IMR-90 (cell line): ENCODE measurements around the gene MORF4L1. TPM values are rescaled to one million over a fixed set of nuclear protein-coding genes. Genes with fewer than 3 reads are reported as not detected.
A peak's percentile ranks its signal among the peaks of the same experiment; 100 is the strongest.

Experiments used
- ATAC-seq: fragments of 200-7000 bp; cut with Tn5 transposase; 2 replicates; pipeline ENCODE4 v1.9.1; 2020; ENCODE audit warnings: low read depth, mild to moderate bottlenecking, moderate library complexity
- BruUV-seq: library from RNA; stranded (reverse); fragments of 400-500 nt; replicated peaks from 2 replicates; lab custom pipeline; 2021; lab: Mats Ljungman, UMichigan
- CTCF ChIA-PET: fragments of 300-600 bp; formaldehyde crosslinking; extraction: SDS; loops from one replicate; lab custom pipeline; 2021; ENCODE audit warnings: antibody characterized with exemption; lab: Yijun Ruan, JAX
- POLR2A ChIA-PET: fragments of 300-600 bp; sonication (Branson Sonifier 250); formaldehyde crosslinking; loops from one replicate; lab custom pipeline; 2022; ENCODE audit warnings: antibody characterized with exemption; ENCODE audit not compliant: unreplicated experiment; lab: Charles Lee
- DNase-seq: peaks from one replicate; pipeline ENCODE4 v3.0.0; 2013
- H2AFZ ChIP-seq: replicated peaks from 2 replicates; pipeline ENCODE3; 2013; ENCODE audit warnings: low read length, mild to moderate bottlenecking; ENCODE audit not compliant: poor library complexity
- H2AK5ac ChIP-seq: 2 replicates; pipeline ENCODE4 v1.6.1; 2013; ENCODE audit warnings: low read depth, low read length, inconsistent platforms
- H2AK9ac ChIP-seq: replicated peaks from 2 replicates; pipeline ENCODE3; 2013; ENCODE audit warnings: mild to moderate bottlenecking, low read depth, low read length, moderate library complexity; ENCODE audit not compliant: poor library complexity
- H2BK120ac ChIP-seq: 2 replicates; pipeline ENCODE4 v1.6.1; 2013; ENCODE audit warnings: low read depth, low read length, inconsistent platforms
- H2BK15ac ChIP-seq: 3 replicates; pipeline ENCODE4 v1.6.1; 2013; ENCODE audit warnings: low read depth, low read length, inconsistent platforms
- H2BK20ac ChIP-seq: 2 replicates; pipeline ENCODE4 v1.6.1; 2013; ENCODE audit warnings: low read depth, mild to moderate bottlenecking, inconsistent platforms, low read length, moderate library complexity
- H2BK5ac ChIP-seq: 2 replicates; pipeline ENCODE4 v1.6.1; 2013; ENCODE audit warnings: mild to moderate bottlenecking, low read depth, low read length, inconsistent platforms; ENCODE audit not compliant: poor library complexity, severe bottlenecking
- H3K14ac ChIP-seq: replicated peaks from 2 replicates; pipeline ENCODE4 v1.6.1; 2013; ENCODE audit warnings: low read depth, low read length, inconsistent platforms
- H3K18ac ChIP-seq: 2 replicates; pipeline ENCODE4 v1.6.1; 2013; ENCODE audit warnings: low read depth, low read length, control low read depth
- H3K23ac ChIP-seq: 2 replicates; pipeline ENCODE4 v1.6.1; 2013; ENCODE audit warnings: low read depth, low read length, inconsistent platforms
- H3K27ac ChIP-seq: 2 replicates; pipeline ENCODE4 v1.5.1; 2013; ENCODE audit warnings: mild to moderate bottlenecking, control low read depth, low read length; ENCODE audit not compliant: insufficient read depth
- H3K27me3 ChIP-seq: 2 replicates; pipeline ENCODE4 v1.6.1; 2013; ENCODE audit warnings: low read length; ENCODE audit not compliant: control insufficient read depth, insufficient read depth
- H3K36me3 ChIP-seq: 2 replicates; pipeline ENCODE4 v1.6.1; 2013; ENCODE audit warnings: low read length, mixed read lengths; ENCODE audit not compliant: control insufficient read depth, insufficient read depth
- H3K4ac ChIP-seq: 2 replicates; pipeline ENCODE4 v1.6.1; 2013; ENCODE audit warnings: low read depth, low read length, inconsistent platforms
- H3K4me1 ChIP-seq: 2 replicates; pipeline ENCODE4 v1.6.1; 2013; ENCODE audit warnings: low read length, mixed read lengths; ENCODE audit not compliant: control insufficient read depth, insufficient read depth
- H3K4me2 ChIP-seq: 2 replicates; pipeline ENCODE4 v1.6.1; 2013; ENCODE audit warnings: low read depth, mild to moderate bottlenecking, control low read depth, low read length, moderate library complexity
- H3K4me3 ChIP-seq: 2 replicates; pipeline ENCODE4 v1.5.1; 2013; ENCODE audit warnings: low read depth, mild to moderate bottlenecking, control low read depth, low read length, moderate library complexity; ENCODE audit not compliant: insufficient read depth
- H3K56ac ChIP-seq: 2 replicates; pipeline ENCODE4 v1.6.1; 2013; ENCODE audit warnings: low read length, inconsistent platforms; ENCODE audit not compliant: insufficient read depth; ENCODE audit errors: extremely low read depth
- H3K79me1 ChIP-seq, 2 experiments: 2 replicates each; pipeline ENCODE4 v1.6.1; 2013; ENCODE audit warnings: low read length in 2 of 2, inconsistent platforms in 1 of 2, low read depth in 1 of 2
- H3K9ac ChIP-seq: 2 replicates; pipeline ENCODE4 v1.6.1; 2013; ENCODE audit warnings: low read depth, low read length, control low read depth
- H3K9me1 ChIP-seq: 2 replicates; pipeline ENCODE4 v1.6.1; 2013; ENCODE audit warnings: low read length, inconsistent platforms; ENCODE audit not compliant: insufficient read depth
- H3K9me3 ChIP-seq: 2 replicates; pipeline ENCODE4 v1.6.1; 2013; ENCODE audit warnings: low read length; ENCODE audit not compliant: control insufficient read depth, insufficient read depth
- H4K20me1 ChIP-seq: 2 replicates; pipeline ENCODE4 v1.6.1; 2013; ENCODE audit warnings: low read length, inconsistent platforms; ENCODE audit not compliant: insufficient read depth
- H4K5ac ChIP-seq: 2 replicates; pipeline ENCODE4 v1.6.1; 2013; ENCODE audit warnings: mild to moderate bottlenecking, low read depth, low read length, control low read depth
- H4K8ac ChIP-seq, 2 experiments: 2 replicates each; pipeline ENCODE4 v1.6.1; 2013; ENCODE audit warnings: low read depth in 2 of 2, low read length in 2 of 2, control low read depth in 1 of 2, inconsistent platforms in 1 of 2
- H4K91ac ChIP-seq: 2 replicates; pipeline ENCODE4 v1.6.1; 2013; ENCODE audit warnings: low read depth, low read length, inconsistent platforms; ENCODE audit not compliant: insufficient read depth
- CEBPB ChIP-seq: IDR thresholded peaks from 2 replicates; pipeline ENCODE4 v1.6.1; 2012; ENCODE audit warnings: low read depth, low read length, improper control_type of control experiment
- RFX5 ChIP-seq: IDR thresholded peaks from 2 replicates; pipeline ENCODE4 v1.8.0; 2012; ENCODE audit warnings: low read depth, mild to moderate bottlenecking, low read length, moderate library complexity
- WGBS, 2 experiments: methylation state at CpG; one replicate each; pipeline versions ENCODE4 v1.1.5 to v1.1.7; 2013; ENCODE audit warnings: missing lambda C conversion rate in 2 of 2; ENCODE audit not compliant: insufficient read length in 1 of 2; ENCODE audit errors: extremely low coverage in 2 of 2; 5-methylcytosine and 5-hydroxymethylcytosine counted together
- dilution Hi-C: fragments of 300-500 bp; cut with HindIII; formaldehyde crosslinking; loops from one replicate; pipeline ENCODE4 v1.14.3; 2018; ENCODE audit warnings: low sequenced_read_pairs; ENCODE audit not compliant: unreplicated experiment
- in situ Hi-C: fragments of 300-500 bp; cut with MboI; formaldehyde crosslinking; loops from 3 replicates; pipeline ENCODE4 v1.14.3; 2019; ENCODE audit warnings: low sequenced_read_pairs, inconsistent platforms, mixed read lengths
- intact Hi-C: fragments of 100-400 bp; cut with micrococcal nuclease; formaldehyde crosslinking; loops from 2 replicates; pipeline ENCODE4 v1.10.0; 2022
- polyA plus RNA-seq, 3 experiments: library from polyadenylated mRNA; depleted of rRNA; stranded (reverse); fragments of >200 nt; gene quantifications; 2 replicates each; pipeline ENCODE4 v1.2.3, GENCODE V29; 2012; ENCODE audit warnings: low replicate concordance in 1 of 3
- total RNA-seq: library from RNA; depleted of rRNA; stranded (reverse); fragments of >200 nt; gene quantifications from 2 replicates; pipeline ENCODE4 v1.2.3, GENCODE V29; 2012
- TF ChIP-seq, protein P1 (sequence below): fragments of 150-350 bp; IDR thresholded peaks from 2 replicates; pipeline ENCODE4 v1.6.1; 2017; ENCODE audit warnings: mild to moderate bottlenecking, antibody characterized with exemption, low read length, low read depth

MORF4L1 gene
- total and polyA plus RNA-seq, 2 of the 4 experiments (the other 2 are of a cell fraction): 217 to 392 TPM

DNA sequence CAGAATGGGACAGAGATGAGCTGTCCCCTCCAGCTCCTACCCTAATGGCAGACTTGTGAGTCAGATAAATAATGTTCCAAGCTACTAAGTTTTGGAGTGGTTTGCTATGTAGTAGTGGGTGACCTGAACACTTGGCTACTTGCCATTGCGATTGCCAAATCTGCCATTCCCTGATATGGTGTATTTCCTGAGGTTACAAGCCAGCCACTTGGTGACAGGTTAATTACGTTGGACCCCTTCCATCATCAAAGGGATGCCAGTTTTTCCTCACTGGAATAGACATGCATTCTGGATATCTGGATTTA, 33.6 kb downstream of the MORF4L1 start:
- H3K4me2 ChIP-seq: no peak overlapping the region
- CTCF ChIA-PET: interaction anchor here (0.7 to 1.1 kb wide), 2 partner anchors 101 to 278 kb away, joined by 3 to 4 read pairs; no protein-coding TSS in a partner anchor
- H3K4ac ChIP-seq: no peak overlapping the region
- BruUV-seq: no TSS peak
- H2BK120ac ChIP-seq: no peak overlapping the region
- H2BK20ac ChIP-seq: no peak overlapping the region; the same call in 1 of the 2 replicates
- H4K20me1 ChIP-seq: peaks cover 88% of the 10 kb centered on the region
- dilution Hi-C loops: no loop called here
- H4K91ac ChIP-seq: peak overlapping the region; percentile 7; the same call in 1 of the 2 replicates
- no peak overlapping the region for H2AK9ac ChIP-seq
- TF ChIP-seq CEBPB (peak; percentile 98), RFX5 (no peak)
- TF ChIP-seq, protein P1, sequence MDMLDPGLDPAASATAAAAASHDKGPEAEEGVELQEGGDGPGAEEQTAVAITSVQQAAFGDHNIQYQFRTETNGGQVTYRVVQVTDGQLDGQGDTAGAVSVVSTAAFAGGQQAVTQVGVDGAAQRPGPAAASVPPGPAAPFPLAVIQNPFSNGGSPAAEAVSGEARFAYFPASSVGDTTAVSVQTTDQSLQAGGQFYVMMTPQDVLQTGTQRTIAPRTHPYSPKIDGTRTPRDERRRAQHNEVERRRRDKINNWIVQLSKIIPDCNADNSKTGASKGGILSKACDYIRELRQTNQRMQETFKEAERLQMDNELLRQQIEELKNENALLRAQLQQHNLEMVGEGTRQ: no peak
- H3K4me1 ChIP-seq: peaks cover 20% of the 10 kb centered on the region
- peak overlapping the region in 1 of 2 experiments; percentile 37; a peak in 1 of 4 replicates for H4K8ac ChIP-seq
- no peak overlapping the region for H3K4me3 ChIP-seq
- H2AFZ ChIP-seq: no peak overlapping the region
- ATAC-seq: peak; percentile 76
- H2BK5ac ChIP-seq: peak overlapping the region; percentile 90
- no peak overlapping the region for H2BK15ac ChIP-seq
- H3K18ac ChIP-seq: peak overlapping the region; percentile 22; the same call in 1 of the 2 replicates
- peaks cover 68% of the 10 kb centered on the region for H3K36me3 ChIP-seq
- peak overlapping the region; percentile 49 for H3K27ac ChIP-seq
- no peak overlapping the region for H3K14ac ChIP-seq
- in situ Hi-C loops: no loop called here
- H4K5ac ChIP-seq: no peak overlapping the region
- H3K9me3 ChIP-seq: no peaks in the 10 kb centered on the region
- no CpG with 5 or more reads among the region's 2 CpGs for WGBS, 2 experiments
- DNase-seq: peak; percentile 90
- H3K27me3 ChIP-seq: no peaks in the 10 kb centered on the region
- H3K9ac ChIP-seq: no peak overlapping the region
- no peak overlapping the region for H2AK5ac ChIP-seq
- H3K56ac ChIP-seq: no peak overlapping the region
- H3K9me1 ChIP-seq: peaks cover 14% of the 10 kb centered on the region
- POLR2A ChIA-PET: no interaction called here
- no peak overlapping the region for H3K23ac ChIP-seq
- H3K79me1 ChIP-seq: peaks cover 37 to 87% of the 10 kb centered on the region in 2 experiments
- intact Hi-C loops: no loop called here
